Activated T-helper 1 cell treated with anti-CD3 and anti-CD28 coated beads, Interleukin-12 subunit alpha, Interleukin-12 subunit beta, Interleukin-2, Interleukin-4 antibody, amounts not matched to agents 30 ng/mL and 10 ng/mL and 1 ng/mL, durations not matched to agents 14 hours and 24 hours and 36 hours (primary cell): ENCODE results near the gene ADCYAP1. TPM values are rescaled to one million over a fixed set of nuclear protein-coding genes. Genes with fewer than 3 reads are reported as not detected.

ENCODE experiments used
- DNase-seq: peaks from one replicate; pipeline ENCODE4 v3.0.0; 2021; ENCODE audit warnings: low spot score
- H3K27ac Mint-ChIP-seq: one replicate; pipeline ENCODE4 v1.8.0; 2021; ENCODE audit warnings: mild to moderate bottlenecking, mixed read lengths
- H3K27me3 Mint-ChIP-seq: one replicate; pipeline ENCODE4 v1.8.0; 2022; ENCODE audit warnings: mild to moderate bottlenecking, moderate library complexity, mixed read lengths; ENCODE audit not compliant: insufficient read depth
- H3K36me3 Mint-ChIP-seq: one replicate; pipeline ENCODE4 v1.8.0; 2021; ENCODE audit warnings: low read depth, mixed read lengths
- H3K4me1 Mint-ChIP-seq: one replicate; pipeline ENCODE4 v1.8.0; 2021; ENCODE audit warnings: low read depth, mixed read lengths
- H3K4me3 Mint-ChIP-seq: one replicate; pipeline ENCODE4 v1.8.0; 2021; ENCODE audit warnings: mild to moderate bottlenecking, moderate library complexity, mixed read lengths
- H3K9me3 Mint-ChIP-seq: one replicate; pipeline ENCODE4 v1.8.0; 2021; ENCODE audit warnings: mixed read lengths
- intact Hi-C: fragments of 100-400 bp; cut with micrococcal nuclease; formaldehyde crosslinking; loops from one replicate; pipeline ENCODE4 v1.15.1; 2024
- total RNA-seq: library from RNA; stranded (reverse); gene quantifications from 2 replicates; pipeline ENCODE4 v1.2.3, GENCODE V29; 2022

Gene ADCYAP1
- total RNA-seq, 1 donor from 2014 or later: not detected

GRCh38 chr18:955384-956066 lies 50.9 kb downstream of the ADCYAP1 start:
- Mint-ChIP-seq H3K27me3 (peaks cover 2% of the 10 kb centered on the region), H3K9me3 (no peaks in the 10 kb centered on the region), H3K4me3 (no peak overlapping the region), H3K27ac (no peak overlapping the region), H3K36me3 (no peaks in the 10 kb centered on the region), H3K4me1 (no peaks in the 10 kb centered on the region)
- no peak for DNase-seq
- intact Hi-C loops: no loop called here

- H3K4me1 Mint-ChIP-seq: no peaks in the 10 kb centered on the region
- H3K36me3 Mint-ChIP-seq: no peaks in the 10 kb centered on the region
- no peaks in the 10 kb centered on the region for H3K9me3 Mint-ChIP-seq
- no peak overlapping the region for H3K27ac Mint-ChIP-seq
- no peak overlapping the region for H3K4me3 Mint-ChIP-seq
- DNase-seq: no peak
- H3K27me3 Mint-ChIP-seq: peaks cover 6% of the 10 kb centered on the region
- intact Hi-C loops: no loop called here
Measured at GRCh38 chr18:957829-958228, 53.2 kb downstream of the ADCYAP1 start.

DNA sequence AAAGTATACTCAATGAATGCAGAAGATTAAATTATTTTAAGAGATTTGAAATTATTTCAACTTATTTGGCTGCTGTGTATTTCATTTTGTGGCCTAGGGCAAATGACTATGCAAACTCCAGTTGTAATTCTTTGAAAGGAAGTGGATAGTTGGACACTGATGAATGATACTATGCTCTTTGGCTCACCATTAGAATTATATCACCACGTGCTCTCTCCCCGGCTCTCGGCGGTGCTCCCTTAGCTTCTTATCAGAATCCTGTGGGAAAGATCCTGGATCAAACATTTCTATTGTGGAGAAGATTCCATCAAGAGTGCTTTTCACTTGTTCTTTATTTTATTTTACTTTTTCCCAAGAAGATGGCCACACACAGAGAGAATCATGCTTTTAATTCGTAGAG lies 55.2 kb downstream of the ADCYAP1 start:
- intact Hi-C loops: loop anchor here (5.0 kb wide), 1 partner anchor 58 kb away; the partner anchor contains the start of gene ADCYAP1
- no peak overlapping the region for H3K27ac Mint-ChIP-seq
- no peaks in the 10 kb centered on the region for H3K4me1 Mint-ChIP-seq
- H3K4me3 Mint-ChIP-seq: no peak overlapping the region
- H3K36me3 Mint-ChIP-seq: no peaks in the 10 kb centered on the region
- H3K9me3 Mint-ChIP-seq: no peaks in the 10 kb centered on the region
- peaks cover 12% of the 10 kb centered on the region for H3K27me3 Mint-ChIP-seq
- no peak for DNase-seq

Other genes with a start within 250 kb of the ADCYAP1 start
- 246 and 257 TPM in 2 replicates for gene TYMS, start 247.2 kb upstream of the ADCYAP1 start, total RNA-seq
- 84.4 and 96.1 TPM in 2 replicates for gene ENOSF1, start 192.2 kb upstream of the ADCYAP1 start, total RNA-seq
- gene YES1, start 92.6 kb upstream of the ADCYAP1 start, total RNA-seq: 18.5 and 18.9 TPM in 2 replicates